Measurements from ENCODE around the gene ERI3.
"Not testable (repeated sequence)": the region's sequence is repeated elsewhere in the genome, so short reads cannot be mapped to it uniquely, and the experiment has no call there.

Gene ERI3

DNA sequence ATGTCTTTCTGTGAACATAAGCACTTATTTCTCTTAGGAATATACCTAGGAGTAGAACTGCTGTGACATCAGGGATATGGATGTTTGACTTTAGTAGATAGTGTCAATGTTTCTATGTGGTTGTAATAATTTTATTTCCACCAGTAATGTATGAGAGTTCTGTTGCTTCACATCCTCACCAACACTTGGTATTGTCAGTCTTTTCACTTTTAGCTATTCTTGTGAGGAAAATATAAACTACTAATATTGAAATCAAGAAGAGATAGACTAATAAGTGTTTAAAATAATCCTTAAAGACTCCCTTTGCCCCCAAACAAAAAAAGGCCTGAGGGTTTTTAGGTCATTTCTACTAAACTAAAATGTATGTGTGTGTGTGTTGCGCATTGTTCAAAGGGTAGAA, 144.5 kb downstream of the ERI3 start:
- H3K27me3 ChIP-seq = no peaks in the 10 kb centered on the region
- H3K27ac ChIP-seq = no peak overlapping the region
- H3K4me1 ChIP-seq (ENCODE audit: control insufficient read depth in 1 of 2, insufficient read depth in 1 of 2, low read depth in 1 of 2, low read length in 1 of 2) = peaks cover 14 to 16% of the 10 kb centered on the region in 2 experiments
- TF ChIP-seq, protein P1, sequence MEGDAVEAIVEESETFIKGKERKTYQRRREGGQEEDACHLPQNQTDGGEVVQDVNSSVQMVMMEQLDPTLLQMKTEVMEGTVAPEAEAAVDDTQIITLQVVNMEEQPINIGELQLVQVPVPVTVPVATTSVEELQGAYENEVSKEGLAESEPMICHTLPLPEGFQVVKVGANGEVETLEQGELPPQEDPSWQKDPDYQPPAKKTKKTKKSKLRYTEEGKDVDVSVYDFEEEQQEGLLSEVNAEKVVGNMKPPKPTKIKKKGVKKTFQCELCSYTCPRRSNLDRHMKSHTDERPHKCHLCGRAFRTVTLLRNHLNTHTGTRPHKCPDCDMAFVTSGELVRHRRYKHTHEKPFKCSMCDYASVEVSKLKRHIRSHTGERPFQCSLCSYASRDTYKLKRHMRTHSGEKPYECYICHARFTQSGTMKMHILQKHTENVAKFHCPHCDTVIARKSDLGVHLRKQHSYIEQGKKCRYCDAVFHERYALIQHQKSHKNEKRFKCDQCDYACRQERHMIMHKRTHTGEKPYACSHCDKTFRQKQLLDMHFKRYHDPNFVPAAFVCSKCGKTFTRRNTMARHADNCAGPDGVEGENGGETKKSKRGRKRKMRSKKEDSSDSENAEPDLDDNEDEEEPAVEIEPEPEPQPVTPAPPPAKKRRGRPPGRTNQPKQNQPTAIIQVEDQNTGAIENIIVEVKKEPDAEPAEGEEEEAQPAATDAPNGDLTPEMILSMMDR (IDR thresholded peaks at IDR 0.05) = no peak
- peaks cover 11% of the 10 kb centered on the region for H3K36me3 ChIP-seq
- no peak overlapping the region for H3K4me3 ChIP-seq (ENCODE audit: low read depth in 1 of 2, low read length in 1 of 2)
- no peaks in the 10 kb centered on the region for H3K9me3 ChIP-seq

DNA sequence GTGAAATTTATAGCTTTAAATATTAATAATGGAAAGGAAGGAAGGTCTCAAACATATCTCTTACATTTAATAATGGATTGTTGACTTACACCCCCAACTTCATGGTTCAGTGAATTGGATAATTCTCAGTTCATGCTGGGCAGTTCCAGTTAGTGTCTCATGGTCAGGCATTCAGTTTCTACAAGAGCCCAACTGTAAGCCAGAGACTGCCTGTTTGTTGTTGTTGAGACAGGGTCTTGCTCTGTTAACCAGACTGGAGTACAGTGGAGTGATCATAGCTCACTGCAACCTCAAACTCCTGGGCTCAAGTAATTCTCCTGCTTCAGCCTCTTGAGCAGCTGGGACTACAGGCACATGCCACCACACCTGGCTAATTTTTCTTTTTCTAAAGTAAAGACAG, 146.8 kb downstream of the ERI3 start:
- H3K4me3 ChIP-seq (ENCODE audit: low read depth in 1 of 2, low read length in 1 of 2) = no peak overlapping the region
- no peaks in the 10 kb centered on the region for H3K36me3 ChIP-seq
- H3K27me3 ChIP-seq = no peaks in the 10 kb centered on the region
- no peaks in the 10 kb centered on the region for H3K9me3 ChIP-seq
- no peak overlapping the region for H3K27ac ChIP-seq
- TF ChIP-seq, protein P1 (IDR thresholded peaks at IDR 0.05) = no peak
- peaks cover 7 to 9% of the 10 kb centered on the region in 2 experiments for H3K4me1 ChIP-seq (ENCODE audit: control insufficient read depth in 1 of 2, insufficient read depth in 1 of 2, low read depth in 1 of 2, low read length in 1 of 2)

DNA sequence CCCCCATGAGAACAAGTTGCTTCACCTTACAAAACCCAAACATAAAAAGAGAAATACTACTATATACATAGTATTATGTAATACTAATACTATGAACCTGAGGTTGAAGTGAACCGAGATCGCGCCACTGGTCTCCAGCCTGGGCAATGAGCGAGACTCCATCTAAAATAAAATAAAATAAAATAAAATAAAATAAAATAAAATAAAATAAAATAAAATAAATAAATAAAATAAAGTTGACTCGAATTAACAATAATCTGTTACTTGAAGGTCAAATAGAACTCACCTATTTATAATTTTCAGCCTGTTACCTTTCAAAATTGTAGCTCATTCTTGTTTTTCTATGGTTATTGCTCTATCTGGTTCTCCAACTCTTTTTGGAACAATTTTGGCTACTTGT, 148.5 kb downstream of the ERI3 start:
- not testable (repeated sequence) for H3K9me3 ChIP-seq; H3K36me3 ChIP-seq; H3K27me3 ChIP-seq; H3K4me3 ChIP-seq (ENCODE audit: low read depth in 1 of 2, low read length in 1 of 2); H3K4me1 ChIP-seq (ENCODE audit: control insufficient read depth in 1 of 2, insufficient read depth in 1 of 2, low read depth in 1 of 2, low read length in 1 of 2); H3K27ac ChIP-seq

DNA sequence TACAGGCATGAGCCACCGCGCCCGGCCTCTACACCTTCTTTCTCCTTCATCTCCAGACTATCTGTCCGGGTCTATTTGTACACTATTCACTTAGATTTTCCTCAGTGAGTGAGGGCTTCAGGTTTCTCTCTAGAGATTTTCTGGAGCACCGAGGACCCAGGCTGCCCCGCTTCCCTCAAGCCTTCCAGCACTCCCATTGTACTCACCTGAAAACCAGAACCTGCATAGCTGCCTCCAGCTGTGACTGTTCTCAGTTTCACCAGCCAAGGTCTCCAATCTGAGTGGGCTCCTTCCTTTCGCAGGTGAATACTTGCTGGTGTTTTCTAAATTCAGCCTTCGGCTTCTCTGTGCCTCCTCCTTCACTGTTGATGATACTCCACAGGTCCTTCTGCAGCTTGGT, 154.7 kb downstream of the ERI3 start:
- Histone ChIP-seq H3K9me3 (no peaks in the 10 kb centered on the region), H3K4me3 (ENCODE audit: low read depth in 1 of 2, low read length in 1 of 2) (no peak overlapping the region), H3K4me1 (ENCODE audit: control insufficient read depth in 1 of 2, insufficient read depth in 1 of 2, low read depth in 1 of 2, low read length in 1 of 2) (no peaks in the 10 kb centered on the region), H3K36me3 (no peaks in the 10 kb centered on the region), H3K27me3 (no peaks in the 10 kb centered on the region), H3K27ac (no peak overlapping the region)
- TF ChIP-seq, protein P1 (IDR thresholded peaks at IDR 0.05) = no peak

DNA sequence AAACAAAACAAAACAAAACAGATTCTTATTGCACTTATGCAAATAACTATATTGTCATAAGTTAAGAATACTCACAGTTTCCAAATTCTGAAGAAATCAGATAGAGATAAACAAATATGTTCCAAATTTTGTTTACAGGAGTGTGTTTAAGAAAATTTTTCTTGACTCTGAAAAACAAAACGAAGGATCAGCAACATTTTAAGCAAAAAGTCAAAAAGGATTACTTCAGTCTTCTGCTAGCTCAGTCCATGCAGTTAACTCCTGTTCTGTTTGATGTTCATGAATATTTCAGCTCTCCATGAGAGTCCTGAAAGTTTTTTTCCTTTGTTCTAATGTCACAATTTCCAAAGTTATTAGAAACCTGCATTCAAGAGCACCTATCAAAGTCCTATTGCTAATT, 180.4 kb downstream of the ERI3 start:
- H3K4me1 ChIP-seq (ENCODE audit: control insufficient read depth in 1 of 2, insufficient read depth in 1 of 2, low read depth in 1 of 2, low read length in 1 of 2) = no peaks in the 10 kb centered on the region
- H3K9me3 ChIP-seq = no peaks in the 10 kb centered on the region
- H3K27me3 ChIP-seq = no peaks in the 10 kb centered on the region

More for the DNA sequence above, 180.4 kb downstream of the ERI3 start:
- no peaks in the 10 kb centered on the region for H3K36me3 ChIP-seq
- no peak overlapping the region for H3K27ac ChIP-seq
- no peak overlapping the region for H3K4me3 ChIP-seq (ENCODE audit: low read depth in 1 of 2, low read length in 1 of 2)
- TF ChIP-seq, protein P1 (IDR thresholded peaks at IDR 0.05) = no peak
